ENCODE results near the gene DEFB114.

The DEFB114 gene

GRCh38 chr6:49934770-49935169, 29.2 kb downstream of the DEFB114 start:
- DNase-seq = no peak

- DNase-seq = no peak
Observed at GRCh38 chr6:49933526-49933925, 30.4 kb downstream of the DEFB114 start.

GRCh38 chr6:49929340-49929739, 34.6 kb downstream of the DEFB114 start:
- DNase-seq = no peak

- no peak for DNase-seq
Observed at GRCh38 chr6:49923826-49924225, 40.1 kb downstream of the DEFB114 start.

GRCh38 chr6:49919935-49920644, 43.9 kb downstream of the DEFB114 start:
- no peak for DNase-seq

GRCh38 chr6:49919261-49919660, 44.7 kb downstream of the DEFB114 start:
- no peak for DNase-seq

- DNase-seq = no peak
Observed at GRCh38 chr6:49918787-49919186, 45.2 kb downstream of the DEFB114 start.

GRCh38 chr6:49915035-49915434, 48.9 kb downstream of the DEFB114 start:
- peak; percentile 37 for DNase-seq

- DNase-seq = no peak
Observed at GRCh38 chr6:49913636-49914375, 50.2 kb downstream of the DEFB114 start.

- no peak for DNase-seq
Observed at GRCh38 chr6:49912196-49912595, 51.8 kb downstream of the DEFB114 start.

GRCh38 chr6:49911252-49911651, 52.7 kb downstream of the DEFB114 start:
- DNase-seq = no peak
